Thyroid gland (tissue), 4 donors: Measurements from ENCODE around the gene SMG6.

Experiments
- CTCF ChIP-seq, 6 experiments: fragments of 200-600 bp in 3 of 6; fragments of 450-650 bp in 3 of 6; sonication (generic) in 3 of 6; IDR thresholded peaks; one replicate each; pipeline ENCODE4 v1.5.1; 2016 to 2019; ENCODE audit warnings: antibody characterized with exemption in 6 of 6, mild to moderate bottlenecking in 2 of 6, inconsistent platforms in 1 of 6, moderate library complexity in 1 of 6
- POLR2A ChIP-seq, 2 donors: fragments of 450-650 bp; IDR thresholded peaks; one replicate each; pipeline ENCODE4 v1.6.1; 2017; ENCODE audit warnings: antibody characterized with exemption in 2 of 2, mild to moderate bottlenecking in 2 of 2, moderate library complexity in 1 of 2

- TF ChIP-seq CTCF (IDR thresholded peaks at IDR 0.05) (no peak), POLR2A (IDR thresholded peaks at IDR 0.05) (no peak)
Measured at GRCh38 chr17:2239170-2239551, 64.4 kb downstream of the SMG6 start.
